ENCODE data around the gene TECTA.

DNA sequence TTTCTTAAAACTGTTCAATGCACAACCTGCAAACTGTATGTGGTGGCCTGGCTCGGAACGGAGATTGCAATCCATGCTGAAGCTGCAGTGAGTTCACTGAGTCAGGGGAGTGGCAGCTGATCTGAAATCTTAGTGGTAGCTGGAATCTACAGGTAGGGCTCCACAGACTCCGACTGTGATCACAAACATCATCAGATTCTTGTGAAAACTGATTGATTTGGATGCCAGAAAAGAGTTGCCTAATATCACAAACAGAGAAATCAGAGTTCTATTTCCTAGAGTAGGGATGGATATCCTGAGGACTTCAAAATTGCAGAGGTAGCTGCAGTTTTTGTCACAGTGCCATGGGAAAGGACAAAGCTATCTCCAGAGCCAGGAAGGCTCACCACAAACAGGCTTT, 134.0 kb downstream of the TECTA start:
- TF ChIP-seq CTCF (IDR thresholded peaks at IDR 0.05) (no peak), ZFX (IDR thresholded peaks at IDR 0.05; ENCODE audit: borderline replicate concordance) (no peak)

All from 22Rv1 (cell line).